HL-60 (cell line): ENCODE data around the gene SAMD14.

Source experiments
- CTCF ChIP-seq: IDR thresholded peaks from one replicate; pipeline ENCODE4 v1.5.1; 2011; ENCODE audit warnings: low read length, control low read depth, inconsistent platforms; ENCODE audit not compliant: insufficient read depth
- POLR2AphosphoS5 ChIP-seq: IDR thresholded peaks from 2 replicates; pipeline ENCODE4 v1.6.1; 2012; ENCODE audit warnings: low read depth
- SPI1 ChIP-seq: IDR thresholded peaks from 2 replicates; pipeline ENCODE4 v1.6.1; 2012; ENCODE audit warnings: low read depth, mild to moderate bottlenecking, borderline replicate concordance
- TF ChIP-seq, protein P1 (sequence below): IDR thresholded peaks from 2 replicates; pipeline ENCODE4 v1.6.1; 2012; ENCODE audit warnings: low read depth; ENCODE audit not compliant: insufficient replicate concordance

DNA sequence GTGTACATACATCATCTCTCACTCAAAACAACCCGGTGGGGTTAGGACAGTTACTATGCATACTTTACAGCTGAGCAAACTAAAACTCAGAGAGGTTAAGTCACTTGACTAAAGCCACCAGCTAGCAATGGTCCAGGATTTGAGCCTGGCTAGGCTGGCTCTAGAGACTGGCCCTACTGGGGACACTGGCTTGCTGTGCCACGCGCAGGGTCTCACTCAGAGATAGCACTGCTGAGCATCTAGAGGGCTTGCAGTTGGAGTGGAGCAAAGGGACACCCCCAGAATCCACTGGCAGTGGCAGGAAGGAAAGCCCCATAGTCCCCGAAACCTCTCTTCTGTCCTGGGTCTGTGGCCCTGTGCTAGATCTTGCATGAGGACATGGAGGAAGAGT, 11.1 kb downstream of the SAMD14 start:
- TF ChIP-seq SPI1, result no peak
- TF ChIP-seq CTCF, result no peak
- TF ChIP-seq, protein P1, sequence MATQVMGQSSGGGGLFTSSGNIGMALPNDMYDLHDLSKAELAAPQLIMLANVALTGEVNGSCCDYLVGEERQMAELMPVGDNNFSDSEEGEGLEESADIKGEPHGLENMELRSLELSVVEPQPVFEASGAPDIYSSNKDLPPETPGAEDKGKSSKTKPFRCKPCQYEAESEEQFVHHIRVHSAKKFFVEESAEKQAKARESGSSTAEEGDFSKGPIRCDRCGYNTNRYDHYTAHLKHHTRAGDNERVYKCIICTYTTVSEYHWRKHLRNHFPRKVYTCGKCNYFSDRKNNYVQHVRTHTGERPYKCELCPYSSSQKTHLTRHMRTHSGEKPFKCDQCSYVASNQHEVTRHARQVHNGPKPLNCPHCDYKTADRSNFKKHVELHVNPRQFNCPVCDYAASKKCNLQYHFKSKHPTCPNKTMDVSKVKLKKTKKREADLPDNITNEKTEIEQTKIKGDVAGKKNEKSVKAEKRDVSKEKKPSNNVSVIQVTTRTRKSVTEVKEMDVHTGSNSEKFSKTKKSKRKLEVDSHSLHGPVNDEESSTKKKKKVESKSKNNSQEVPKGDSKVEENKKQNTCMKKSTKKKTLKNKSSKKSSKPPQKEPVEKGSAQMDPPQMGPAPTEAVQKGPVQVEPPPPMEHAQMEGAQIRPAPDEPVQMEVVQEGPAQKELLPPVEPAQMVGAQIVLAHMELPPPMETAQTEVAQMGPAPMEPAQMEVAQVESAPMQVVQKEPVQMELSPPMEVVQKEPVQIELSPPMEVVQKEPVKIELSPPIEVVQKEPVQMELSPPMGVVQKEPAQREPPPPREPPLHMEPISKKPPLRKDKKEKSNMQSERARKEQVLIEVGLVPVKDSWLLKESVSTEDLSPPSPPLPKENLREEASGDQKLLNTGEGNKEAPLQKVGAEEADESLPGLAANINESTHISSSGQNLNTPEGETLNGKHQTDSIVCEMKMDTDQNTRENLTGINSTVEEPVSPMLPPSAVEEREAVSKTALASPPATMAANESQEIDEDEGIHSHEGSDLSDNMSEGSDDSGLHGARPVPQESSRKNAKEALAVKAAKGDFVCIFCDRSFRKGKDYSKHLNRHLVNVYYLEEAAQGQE, result no peak
- TF ChIP-seq POLR2AphosphoS5, result no peak
